ENCODE data around the gene NCAPD3.
A peak's percentile ranks its signal among the peaks of the same experiment; 100 is the strongest.
"Not testable (repeated sequence)": the region's sequence is repeated elsewhere in the genome, so short reads cannot be mapped to it uniquely, and the experiment has no call there.

NCAPD3 gene

DNA sequence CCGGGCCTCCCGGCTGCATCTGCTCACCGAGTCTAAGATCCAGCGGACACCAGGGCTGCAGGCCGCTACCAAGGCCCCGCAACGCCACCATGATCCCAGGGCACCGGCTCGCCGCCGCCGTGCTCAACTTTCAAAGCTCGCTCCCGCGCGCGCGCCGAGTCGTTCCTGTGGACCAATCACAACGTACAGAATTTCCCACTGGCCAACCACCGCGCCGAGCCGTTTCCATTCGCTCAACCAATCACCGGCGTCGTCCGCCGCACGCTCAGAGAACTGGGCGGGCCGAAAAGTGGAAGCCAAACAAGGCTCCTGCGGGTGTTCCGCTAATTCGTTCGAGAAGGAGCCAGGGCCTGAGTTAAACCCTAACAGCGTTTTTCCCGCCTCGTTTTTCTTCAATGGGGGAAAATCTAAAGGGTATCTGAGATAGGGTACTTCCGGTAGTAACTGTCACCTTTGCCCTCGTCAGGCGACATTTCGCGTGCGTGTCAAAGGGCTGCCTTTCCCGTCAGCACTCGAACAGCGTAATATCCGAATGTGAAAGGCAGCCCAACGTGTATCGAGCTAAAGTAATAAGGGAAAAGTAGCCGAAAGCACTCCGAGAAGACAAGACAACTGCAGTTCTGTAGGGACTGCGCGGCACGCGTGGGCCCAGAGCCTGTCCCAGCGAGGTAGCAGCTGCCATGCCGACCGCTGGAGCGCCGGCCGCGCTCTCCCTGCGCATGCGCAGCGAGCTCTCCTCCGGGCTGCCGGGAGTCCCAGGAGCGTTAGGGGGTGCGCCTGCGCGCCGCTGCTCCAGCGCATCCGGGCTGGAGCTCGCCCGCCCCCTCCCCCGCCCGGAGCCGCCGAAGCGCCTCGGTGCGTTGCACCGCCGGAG is at the start of gene NCAPD3, which contains the start of gene VPS26B:
NCAPD3 (minus strand) TSS at position 132 of the 874 bp plus-strand sequence; CDS start at position 91, 41 bp downstream.
VPS26B (plus strand) TSS at position 836 of the 874 bp plus-strand sequence. CDS start 452 bp downstream, outside the sequence.
- no peak for FAIRE-seq

DNA sequence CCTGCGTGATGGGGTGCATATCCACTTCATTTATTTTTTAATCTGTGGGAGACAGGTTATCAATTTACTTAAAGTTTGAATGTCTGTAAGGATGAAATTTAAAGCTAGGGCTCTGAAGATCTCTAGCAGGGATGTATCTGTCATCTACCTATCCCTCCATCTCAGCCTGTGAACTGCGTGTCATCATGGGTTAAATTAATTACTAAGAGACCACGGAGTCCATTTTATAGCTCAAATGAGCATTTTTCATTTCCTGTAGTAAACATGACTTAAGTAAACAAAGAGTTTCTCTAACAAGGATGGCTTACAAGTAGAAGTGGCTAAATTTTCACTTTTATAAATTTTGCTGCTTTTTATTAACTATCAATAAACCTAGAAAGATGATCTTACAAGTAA is 49.5 kb upstream of the NCAPD3 start:
- DNase-seq (ENCODE audit: insufficient read length, low spot score) (no peak), FAIRE-seq (no peak)

More for the DNA sequence above, at the start of gene NCAPD3, which contains the start of gene VPS26B:
- DNase-seq (ENCODE audit: insufficient read length, low spot score), result peak; percentile 95

DNA sequence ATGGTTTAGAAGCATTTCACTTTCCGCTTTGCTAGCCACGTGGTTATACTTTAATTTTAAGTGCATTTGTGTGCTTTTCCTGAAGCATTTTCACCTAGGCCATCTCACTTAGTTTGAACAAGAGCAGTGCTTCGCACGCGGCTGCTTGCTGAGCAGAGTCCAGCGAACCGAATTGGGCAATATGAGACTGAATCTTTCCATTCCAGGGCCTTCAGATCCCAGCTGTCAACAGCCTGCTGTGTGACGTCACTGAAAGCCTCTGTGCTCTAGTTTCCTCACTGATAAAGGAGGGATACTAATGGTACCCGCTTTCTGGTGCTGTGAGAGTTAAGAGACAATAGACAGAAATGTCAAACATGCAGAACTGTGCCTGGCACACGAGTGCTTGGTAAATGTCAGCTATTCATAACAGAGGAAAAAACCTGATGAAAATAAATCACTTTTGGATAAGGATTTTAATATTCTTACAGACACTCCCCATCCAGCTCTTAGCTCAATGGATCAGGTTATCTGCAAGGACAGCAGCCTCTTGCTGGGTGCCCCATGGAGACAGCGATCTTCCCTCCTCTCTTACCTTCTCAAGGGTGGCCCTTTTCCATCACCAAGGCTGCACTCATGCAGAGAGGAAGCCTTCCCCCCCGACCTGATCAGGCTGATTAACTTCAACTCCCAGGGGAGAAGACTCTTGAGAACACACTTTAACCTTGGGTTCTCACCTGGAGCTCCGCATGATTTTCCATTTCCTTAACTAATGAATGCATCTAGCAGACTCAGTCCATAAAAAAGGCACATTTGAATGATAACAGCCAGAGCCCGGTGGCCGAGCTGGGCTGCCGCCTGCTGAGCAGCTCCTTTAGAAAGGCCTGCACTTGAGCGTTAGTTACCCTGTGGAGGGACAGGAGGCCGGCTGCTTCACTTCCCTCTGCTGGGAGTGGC is 48.9 kb upstream of the NCAPD3 start:
- no peak for FAIRE-seq
- DNase-seq (ENCODE audit: insufficient read length, low spot score), result no peak

- DNase-seq (ENCODE audit: insufficient read length, low spot score), result no peak
- no peak for FAIRE-seq
These were observed 48.2 kb upstream of the NCAPD3 start for GRCh38 chr11:134271978-134272377.

- no peak for DNase-seq (ENCODE audit: insufficient read length, low spot score)
- FAIRE-seq, result no peak
These were observed 46.5 kb upstream of the NCAPD3 start for GRCh38 chr11:134270250-134270714.

DNA sequence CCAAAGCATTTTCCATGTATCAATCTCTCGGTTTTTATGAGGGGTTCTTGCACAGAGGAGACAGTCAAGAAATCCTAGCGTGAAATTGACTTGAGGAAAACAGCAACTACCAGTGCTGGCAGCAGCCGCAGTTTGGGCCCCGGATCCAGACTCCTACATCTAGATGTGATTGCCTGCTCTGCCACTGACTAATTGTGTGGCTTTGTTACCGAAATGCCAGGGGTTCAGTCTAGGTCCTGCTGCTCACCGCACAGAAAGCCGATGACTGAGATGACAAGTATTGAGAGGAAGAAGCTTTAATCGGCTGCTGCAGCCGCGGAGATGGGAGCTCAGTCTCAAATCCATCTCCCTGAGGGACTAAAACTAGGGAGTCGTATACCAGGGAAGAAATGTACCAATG is 44.2 kb upstream of the NCAPD3 start:
- FAIRE-seq, result no peak

DNA sequence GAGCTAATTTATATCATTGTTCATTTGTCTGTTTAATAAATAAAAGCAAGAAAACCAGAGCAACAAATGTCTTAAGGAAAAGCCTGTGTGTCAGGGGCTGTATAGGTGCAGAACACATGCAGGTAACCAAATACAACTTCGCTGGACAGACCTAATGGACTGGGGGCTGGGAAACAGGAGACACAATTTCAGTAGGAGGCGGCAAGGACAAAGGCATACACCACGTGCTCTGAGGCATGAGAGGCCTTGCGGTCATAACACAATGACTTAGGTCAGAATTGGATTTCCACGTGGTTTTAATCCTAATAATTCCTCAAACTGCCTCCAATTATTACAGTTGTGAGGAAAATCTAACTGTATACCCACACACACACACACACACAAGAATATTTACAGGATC is 43.7 kb upstream of the NCAPD3 start:
- no peak for DNase-seq (ENCODE audit: insufficient read length, low spot score)
- FAIRE-seq, result no peak

More for the DNA sequence above, 44.2 kb upstream of the NCAPD3 start:
- DNase-seq (ENCODE audit: insufficient read length, low spot score), result no peak

GRCh38 chr11:134266841-134267251 is 43.1 kb upstream of the NCAPD3 start:
- FAIRE-seq, result no peak
- DNase-seq (ENCODE audit: insufficient read length, low spot score), result no peak

DNA sequence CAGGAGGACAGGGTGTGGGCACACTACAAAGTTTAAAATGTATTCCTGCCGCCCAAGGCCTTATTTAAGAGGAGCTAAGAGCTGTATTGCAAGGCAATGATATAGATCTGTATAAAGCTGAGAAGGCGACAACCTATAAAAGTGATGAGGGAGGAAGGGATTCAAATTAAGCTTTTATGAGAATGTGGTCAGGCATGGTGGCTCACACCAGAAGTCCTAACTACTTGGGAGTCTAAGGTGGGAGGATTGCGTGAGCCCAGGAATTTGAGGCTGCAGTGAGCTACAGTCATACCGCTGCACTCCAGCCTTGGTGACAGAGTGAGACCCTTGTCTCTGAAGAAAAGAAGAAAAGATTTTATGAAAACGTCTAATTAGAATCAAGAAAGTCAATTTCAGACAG is 42.7 kb upstream of the NCAPD3 start:
- FAIRE-seq, result no peak
- no peak for DNase-seq (ENCODE audit: insufficient read length, low spot score)

- no peak for FAIRE-seq
These were observed 41.4 kb upstream of the NCAPD3 start for GRCh38 chr11:134264966-134265764.

DNA sequence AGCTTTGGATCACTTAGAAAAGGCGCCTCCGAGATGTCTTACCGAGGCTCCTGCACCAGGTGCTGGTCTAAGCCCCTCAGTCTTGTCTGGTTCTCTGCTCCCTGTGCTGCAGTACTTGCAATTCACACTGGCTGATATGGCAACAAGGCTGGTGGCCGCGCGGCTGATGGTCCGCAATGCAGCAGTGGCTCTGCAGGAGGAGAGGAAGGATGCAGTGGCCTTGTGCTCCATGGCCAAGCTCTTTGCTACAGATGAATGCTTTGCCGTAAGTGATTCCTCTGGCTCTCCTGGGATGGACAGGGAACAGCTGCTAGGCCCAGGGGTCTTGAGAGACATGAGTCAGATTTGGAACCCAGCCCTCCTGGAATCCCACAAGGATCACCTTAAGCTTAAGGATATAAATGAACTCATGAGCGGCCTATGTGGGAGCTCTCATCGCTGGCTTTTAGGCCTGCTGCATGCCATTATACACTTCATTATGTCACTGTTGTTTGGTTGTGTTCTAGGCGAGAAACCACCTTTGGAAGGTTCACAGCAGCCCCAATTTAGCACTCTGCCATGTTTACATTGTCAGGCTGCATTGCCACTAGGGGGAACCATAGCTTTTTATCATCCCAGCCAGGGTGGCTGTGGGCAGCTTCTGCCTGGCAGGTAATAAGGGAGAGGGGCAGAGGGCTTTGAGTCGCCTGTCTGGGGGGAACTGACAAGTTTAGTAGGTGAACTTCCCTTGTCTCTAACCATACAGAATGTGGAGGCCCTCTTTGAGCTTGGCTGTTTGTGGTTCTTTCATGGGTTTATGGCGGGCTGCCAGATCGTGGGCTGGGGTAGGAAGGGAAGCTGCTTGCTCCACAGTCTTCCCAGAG is 38.1 kb upstream of the NCAPD3 start:
- DNase-seq (ENCODE audit: insufficient read length, low spot score), result no peak
- FAIRE-seq, result no peak

More at GRCh38 chr11:134264966-134265764, 41.4 kb upstream of the NCAPD3 start:
- DNase-seq (ENCODE audit: insufficient read length, low spot score), result no peak

DNA sequence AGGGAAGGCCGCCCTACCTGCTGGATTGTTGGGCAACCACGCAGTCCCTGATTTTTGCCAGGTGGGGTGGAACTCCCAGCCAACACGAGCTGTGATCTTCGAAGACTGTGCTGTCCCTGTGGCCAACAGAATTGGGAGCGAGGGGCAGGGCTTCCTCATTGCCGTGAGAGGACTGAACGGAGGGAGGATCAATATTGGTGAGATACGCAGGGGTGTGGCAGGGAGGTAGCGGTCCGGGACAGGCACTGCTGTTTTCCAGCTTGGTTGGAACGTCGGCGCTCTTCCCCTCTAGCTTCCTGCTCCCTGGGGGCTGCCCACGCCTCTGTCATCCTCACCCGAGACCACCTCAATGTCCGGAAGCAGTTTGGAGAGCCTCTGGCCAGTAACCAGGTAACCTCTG is 37.2 kb upstream of the NCAPD3 start:
- FAIRE-seq (no peak), DNase-seq (ENCODE audit: insufficient read length, low spot score) (no peak)

DNA sequence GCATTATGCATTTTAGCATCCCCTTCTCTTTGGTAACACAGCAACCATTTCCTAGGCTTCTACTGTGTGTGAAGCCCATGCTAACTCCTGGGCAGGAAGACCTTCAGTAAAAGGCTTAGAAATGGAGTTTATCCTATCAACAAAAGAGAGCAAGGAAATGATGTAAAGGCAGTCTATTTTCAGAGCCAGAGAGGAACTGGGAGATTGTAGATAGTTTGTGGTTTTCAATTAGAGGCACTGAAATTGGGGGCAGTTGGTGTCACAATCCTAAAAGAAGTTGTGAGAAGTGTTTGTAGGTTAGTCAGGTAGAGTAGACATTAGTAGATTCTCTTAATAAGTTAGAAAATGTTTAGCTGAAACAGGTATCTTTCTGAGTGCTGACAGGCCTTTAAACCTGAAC is 36.7 kb upstream of the NCAPD3 start:
- DNase-seq (ENCODE audit: insufficient read length, low spot score), result no peak
- no peak for FAIRE-seq

DNA sequence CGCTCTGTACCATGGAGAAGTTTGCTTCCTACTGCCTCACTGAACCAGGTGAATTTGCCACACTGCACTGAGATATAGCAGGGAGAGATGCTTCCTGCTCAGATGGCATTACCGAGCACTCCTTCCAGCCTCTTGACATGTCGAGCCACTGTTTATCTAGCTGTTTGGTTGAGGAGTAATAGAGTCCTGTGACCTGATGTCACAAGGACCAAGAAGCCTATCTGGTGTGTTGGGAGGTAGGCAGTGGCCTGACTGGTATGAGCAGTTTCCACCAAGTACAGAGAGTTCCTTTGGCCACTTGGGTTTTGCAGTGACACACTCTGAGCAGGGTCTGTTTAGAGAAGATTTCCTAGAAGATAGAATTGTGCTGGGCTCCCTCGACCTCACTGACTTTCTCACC is 34.8 kb upstream of the NCAPD3 start:
- DNase-seq (ENCODE audit: insufficient read length, low spot score) (no peak), FAIRE-seq (no peak)

- FAIRE-seq, result no peak
- no peak for DNase-seq (ENCODE audit: insufficient read length, low spot score)
These were observed 33.3 kb upstream of the NCAPD3 start for GRCh38 chr11:134257101-134257500.

DNA sequence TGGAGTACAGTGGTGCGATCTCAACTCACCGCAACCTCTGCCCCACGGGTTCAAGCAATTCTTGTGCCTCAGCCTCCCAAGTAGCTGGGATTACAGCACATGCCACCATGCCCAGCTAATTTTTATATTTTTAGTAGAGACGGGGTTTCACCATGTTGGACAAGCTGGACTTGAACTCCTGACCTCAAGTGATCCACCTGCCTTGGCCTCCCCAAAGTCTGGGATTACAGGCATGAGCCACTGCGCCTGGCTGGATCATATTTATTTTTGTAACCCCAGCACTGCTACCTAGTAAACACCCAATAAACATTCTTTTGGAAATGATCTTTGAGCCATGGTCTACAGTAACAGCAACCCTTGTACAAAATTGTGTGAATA is 31.4 kb upstream of the NCAPD3 start:
- not testable (repeated sequence) for DNase-seq (ENCODE audit: insufficient read length, low spot score); FAIRE-seq

GRCh38 chr11:134254433-134255183 is 30.8 kb upstream of the NCAPD3 start:
- FAIRE-seq, result no peak
- DNase-seq (ENCODE audit: insufficient read length, low spot score), result no peak

DNA sequence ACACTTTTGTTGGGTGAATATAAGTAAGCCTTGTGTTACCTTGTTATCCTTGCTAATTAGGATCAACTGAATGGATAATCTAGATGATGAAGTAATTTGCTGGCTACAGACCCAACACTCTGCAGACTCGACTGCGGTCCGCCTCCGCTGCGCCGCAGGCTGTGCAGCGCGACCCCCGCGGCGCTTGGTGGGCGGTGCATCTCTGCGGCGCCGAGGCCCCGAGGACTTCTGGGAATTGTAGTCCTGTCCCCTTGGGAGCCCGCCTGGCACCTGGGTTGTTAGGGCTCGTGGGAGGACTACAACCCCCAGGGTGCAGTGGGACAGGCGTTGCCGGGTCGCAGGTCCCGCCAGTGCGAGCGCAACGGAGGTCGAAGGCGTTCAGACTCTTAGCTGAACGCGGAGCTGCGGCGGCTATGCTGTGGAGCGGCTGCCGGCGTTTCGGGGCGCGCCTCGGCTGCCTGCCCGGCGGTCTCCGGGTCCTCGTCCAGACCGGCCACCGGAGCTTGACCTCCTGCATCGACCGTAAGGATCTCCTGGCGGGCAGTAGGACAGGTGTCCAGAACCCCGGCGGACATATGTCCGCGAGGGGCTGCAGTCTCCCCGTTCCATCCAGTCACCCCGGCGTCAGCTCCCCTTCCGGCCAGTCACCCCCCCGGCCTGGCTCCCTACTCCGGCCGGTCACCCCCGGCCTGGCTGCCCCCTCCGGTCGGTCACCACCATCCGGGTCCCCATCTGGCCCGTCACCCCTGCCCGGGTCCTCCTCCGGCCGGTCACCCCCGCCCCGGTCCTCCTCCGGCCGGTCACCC is 29.6 kb upstream of the NCAPD3 start, which contains the start of the genes ACAD8 and THYN1:
ACAD8 (plus strand) TSS at position 381 of the 806 bp plus-strand sequence; CDS start at position 414, 33 bp downstream.
THYN1 (minus strand) TSS at position 165 of the 806 bp plus-strand sequence. CDS start 470 bp downstream, outside the sequence.
- FAIRE-seq (peak; percentile 20), DNase-seq (ENCODE audit: insufficient read length, low spot score) (peak; percentile 93)
